WTC11 (cell line): ENCODE results near the gene DUOX1. TPM values are rescaled to one million over a fixed set of nuclear protein-coding genes. Genes with fewer than 3 reads are reported as not detected.

ENCODE experiments used
- ATAC-seq: fragments of 200-7000 bp; cut with Tn5 transposase; 2 replicates; pipeline ENCODE4 v1.10.0; 2021; ENCODE audit warnings: mild to moderate bottlenecking, moderate library complexity
- CTCF ChIA-PET: fragments of 300-600 bp; sonication (Branson Sonifier 250); formaldehyde crosslinking; loops from one replicate; lab custom pipeline; 2021; ENCODE audit warnings: antibody characterized with exemption; lab: Charles Lee
- POLR2A ChIA-PET: fragments of 350-600 bp; sonication (Branson Sonifier 250); formaldehyde crosslinking; loops from one replicate; lab custom pipeline; 2021; ENCODE audit warnings: antibody characterized with exemption; lab: Charles Lee
- DNase-seq: peaks from one replicate; pipeline ENCODE4 v3.0.0; 2021; ENCODE audit warnings: low spot score
- H3K27ac Mint-ChIP-seq: 2 replicates; pipeline ENCODE4 v1.8.0; 2021; ENCODE audit warnings: mixed read lengths
- H3K27me3 Mint-ChIP-seq: 2 replicates; pipeline ENCODE4 v1.8.0; 2021; ENCODE audit warnings: low read depth, mild to moderate bottlenecking, moderate library complexity, mixed read lengths
- H3K36me3 Mint-ChIP-seq: 2 replicates; pipeline ENCODE4 v1.8.0; 2021; ENCODE audit warnings: mixed read lengths
- H3K4me1 Mint-ChIP-seq: 2 replicates; pipeline ENCODE4 v1.8.0; 2022; ENCODE audit warnings: mixed read lengths
- H3K4me3 Mint-ChIP-seq: 2 replicates; pipeline ENCODE4 v1.8.0; 2021; ENCODE audit warnings: mild to moderate bottlenecking, moderate library complexity, mixed read lengths
- H3K9me3 Mint-ChIP-seq: 2 replicates; pipeline ENCODE4 v1.8.0; 2021; ENCODE audit warnings: mixed read lengths
- ATF1 ChIP-seq: sonication (generic); formaldehyde crosslinking; IDR thresholded peaks from 2 replicates; pipeline ENCODE4 v1.8.1; 2023; ENCODE audit warnings: mild to moderate bottlenecking, moderate library complexity, missing genetic modification reagents
- ELF4 ChIP-seq: sonication (generic); formaldehyde crosslinking; IDR thresholded peaks from 2 replicates; pipeline ENCODE4 v1.8.1; 2022; ENCODE audit warnings: low read depth, mild to moderate bottlenecking, moderate library complexity, missing genetic modification reagents
- EMX1 ChIP-seq: fragments of 250-450 bp; sonication (Bioruptor Pico); IDR thresholded peaks from 2 replicates; pipeline ENCODE4 v1.8.0; 2021; ENCODE audit warnings: mild to moderate bottlenecking
- FOXJ3 ChIP-seq: sonication (generic); formaldehyde crosslinking; IDR thresholded peaks from 2 replicates; pipeline ENCODE4 v1.9.0; 2021; ENCODE audit warnings: missing genetic modification reagents, mild to moderate bottlenecking, borderline replicate concordance
- FOXK1 ChIP-seq: sonication (generic); formaldehyde crosslinking; IDR thresholded peaks from 2 replicates; pipeline ENCODE4 v1.8.0; 2022; ENCODE audit warnings: mild to moderate bottlenecking, moderate library complexity, missing genetic modification reagents
- GABPB1 ChIP-seq: sonication (generic); formaldehyde crosslinking; IDR thresholded peaks from 2 replicates; pipeline ENCODE4 v1.8.1; 2023; ENCODE audit warnings: mild to moderate bottlenecking, missing genetic modification reagents
- HMGA2 ChIP-seq: fragments of 250-450 bp; sonication (Bioruptor Pico); IDR thresholded peaks from 2 replicates; pipeline ENCODE4 v1.4.0; 2021; ENCODE audit warnings: mild to moderate bottlenecking, moderate library complexity
- KAT7 ChIP-seq: sonication (generic); formaldehyde crosslinking; IDR thresholded peaks from 2 replicates; pipeline ENCODE4 v1.8.1; 2023; ENCODE audit warnings: missing genetic modification reagents, mild to moderate bottlenecking, borderline replicate concordance
- MXD4 ChIP-seq: fragments of 250-450 bp; sonication (Bioruptor Pico); IDR thresholded peaks from 2 replicates; pipeline ENCODE4 v1.8.0; 2021; ENCODE audit warnings: mild to moderate bottlenecking, moderate library complexity, borderline replicate concordance
- MYBL2 ChIP-seq: sonication (generic); formaldehyde crosslinking; IDR thresholded peaks from 2 replicates; pipeline ENCODE4 v1.8.1; 2023; ENCODE audit warnings: mild to moderate bottlenecking, moderate library complexity, missing genetic modification reagents
- NR3C1 ChIP-seq: sonication (generic); formaldehyde crosslinking; conservative IDR thresholded peaks from 2 replicates; pipeline ENCODE4 v1.8.1; 2023; ENCODE audit warnings: low read depth, mild to moderate bottlenecking, missing genetic modification reagents
- PRRX2 ChIP-seq: fragments of 250-450 bp; sonication (Bioruptor Pico); IDR thresholded peaks from 2 replicates; pipeline ENCODE4 v1.8.0; 2021; ENCODE audit warnings: mild to moderate bottlenecking
- RELA ChIP-seq: sonication (generic); formaldehyde crosslinking; IDR thresholded peaks from 2 replicates; pipeline ENCODE4 v1.8.1; 2022; ENCODE audit warnings: missing genetic modification reagents, mild to moderate bottlenecking, borderline replicate concordance
- RORB ChIP-seq: fragments of 250-450 bp; sonication (Bioruptor Pico); IDR thresholded peaks from 2 replicates; pipeline ENCODE4 v1.9.0; 2021; ENCODE audit warnings: mild to moderate bottlenecking
- SMAD3 ChIP-seq: sonication (generic); formaldehyde crosslinking; IDR thresholded peaks from 2 replicates; pipeline ENCODE4 v1.8.0; 2022; ENCODE audit warnings: missing genetic modification reagents, mild to moderate bottlenecking, borderline replicate concordance
- TEAD1 ChIP-seq: sonication (generic); formaldehyde crosslinking; IDR thresholded peaks from 2 replicates; pipeline ENCODE4 v1.8.0; 2022; ENCODE audit warnings: mild to moderate bottlenecking, missing genetic modification reagents
- ZNF121 ChIP-seq: sonication (generic); formaldehyde crosslinking; IDR thresholded peaks from 2 replicates; pipeline ENCODE4 v1.8.0; 2023; ENCODE audit warnings: missing genetic modification reagents
- ZNF423 ChIP-seq: fragments of 250-450 bp; sonication (Bioruptor Pico); IDR thresholded peaks from 2 replicates; pipeline ENCODE4 v2.1.2; 2022; ENCODE audit warnings: mild to moderate bottlenecking, moderate library complexity
- total RNA-seq: library from RNA; stranded (reverse); gene quantifications from 3 replicates; pipeline ENCODE4 v1.2.3, GENCODE V29; 2021
- TF ChIP-seq, protein P1 (sequence below): fragments of 200-600 bp; IDR thresholded peaks from 2 replicates; pipeline ENCODE4 v1.8.0; 2022; ENCODE audit warnings: antibody characterized with exemption
- TF ChIP-seq, protein P2 (sequence below): sonication (generic); formaldehyde crosslinking; IDR thresholded peaks from 2 replicates; pipeline ENCODE4 v1.8.0; 2022; ENCODE audit warnings: mild to moderate bottlenecking, missing genetic modification reagents
- TF ChIP-seq, protein P3 (sequence below): sonication (generic); formaldehyde crosslinking; IDR thresholded peaks from 2 replicates; pipeline ENCODE4 v1.8.1; 2023; ENCODE audit warnings: mild to moderate bottlenecking, moderate library complexity, missing genetic modification reagents
- TF ChIP-seq, protein P4 (sequence below): sonication (generic); formaldehyde crosslinking; IDR thresholded peaks from 2 replicates; pipeline ENCODE4 v1.8.0; 2022; ENCODE audit warnings: mild to moderate bottlenecking, missing genetic modification reagents
- TF ChIP-seq, protein P5 (sequence below): fragments of 250-450 bp; sonication (Bioruptor Pico); IDR thresholded peaks from 2 replicates; pipeline ENCODE4 v1.9.0; 2021; ENCODE audit warnings: mild to moderate bottlenecking
- TF ChIP-seq, protein P6 (sequence below): sonication (generic); formaldehyde crosslinking; IDR thresholded peaks from 2 replicates; pipeline ENCODE4 v1.8.1; 2023; ENCODE audit warnings: mild to moderate bottlenecking, missing genetic modification reagents, moderate library complexity

The DUOX1 gene
- total RNA-seq, 1 experiment from 2014 or later = 1.3 TPM

DNA sequence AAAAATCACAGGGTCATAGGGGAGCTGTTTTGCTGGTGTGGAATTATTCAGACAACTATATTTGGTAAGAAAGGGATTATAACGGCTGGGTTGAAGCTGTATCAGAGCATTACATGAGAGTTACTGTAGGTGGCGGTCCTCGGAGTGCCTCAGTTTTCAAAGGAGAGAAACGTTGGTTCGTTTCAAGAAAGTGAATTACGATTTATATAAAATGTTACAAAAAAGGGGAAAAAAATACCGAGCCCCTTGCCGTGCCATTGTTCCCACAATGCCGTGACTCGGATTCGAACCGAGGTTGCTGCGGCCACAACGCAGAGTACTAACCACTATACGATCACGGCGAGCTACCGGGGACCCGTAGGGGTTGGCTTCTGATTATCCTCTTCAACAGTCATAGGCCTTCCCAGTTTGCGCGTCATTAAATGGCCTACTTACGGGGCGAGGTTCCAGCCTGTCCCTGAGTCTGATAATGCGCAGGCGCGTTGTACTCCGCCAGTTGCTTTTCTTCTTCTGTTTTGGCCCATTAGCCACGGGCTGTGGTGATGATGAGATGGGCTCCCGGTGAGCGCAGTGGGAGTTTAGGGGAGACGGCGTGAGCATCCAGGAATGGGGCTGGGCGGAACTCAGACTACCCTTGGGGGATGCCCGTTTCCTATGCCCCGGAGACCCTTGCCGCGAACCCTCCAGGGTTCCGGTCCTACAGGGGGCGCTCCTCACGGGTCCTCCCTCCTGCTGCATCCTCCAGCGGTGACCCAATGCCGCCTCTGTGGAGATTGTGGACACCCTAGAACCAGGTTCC, 68.7 kb downstream of the DUOX1 start:
- ATAC-seq = peak; percentile 62
- Mint-ChIP-seq H3K36me3 (no peaks in the 10 kb centered on the region), H3K4me1 (peaks cover 7% of the 10 kb centered on the region), H3K27ac (peak overlapping the region; percentile 87), H3K27me3 (peaks cover 4% of the 10 kb centered on the region), H3K9me3 (no peaks in the 10 kb centered on the region), H3K4me3 (no peak overlapping the region)
- CTCF ChIA-PET = interaction anchor here (0.7 to 9.5 kb wide), 15 partner anchors 9 to 204 kb away, joined by 3 to 156 read pairs (median 5); partner anchors contain the start of genes GATM and SHF
- TF ChIP-seq, protein P1, sequence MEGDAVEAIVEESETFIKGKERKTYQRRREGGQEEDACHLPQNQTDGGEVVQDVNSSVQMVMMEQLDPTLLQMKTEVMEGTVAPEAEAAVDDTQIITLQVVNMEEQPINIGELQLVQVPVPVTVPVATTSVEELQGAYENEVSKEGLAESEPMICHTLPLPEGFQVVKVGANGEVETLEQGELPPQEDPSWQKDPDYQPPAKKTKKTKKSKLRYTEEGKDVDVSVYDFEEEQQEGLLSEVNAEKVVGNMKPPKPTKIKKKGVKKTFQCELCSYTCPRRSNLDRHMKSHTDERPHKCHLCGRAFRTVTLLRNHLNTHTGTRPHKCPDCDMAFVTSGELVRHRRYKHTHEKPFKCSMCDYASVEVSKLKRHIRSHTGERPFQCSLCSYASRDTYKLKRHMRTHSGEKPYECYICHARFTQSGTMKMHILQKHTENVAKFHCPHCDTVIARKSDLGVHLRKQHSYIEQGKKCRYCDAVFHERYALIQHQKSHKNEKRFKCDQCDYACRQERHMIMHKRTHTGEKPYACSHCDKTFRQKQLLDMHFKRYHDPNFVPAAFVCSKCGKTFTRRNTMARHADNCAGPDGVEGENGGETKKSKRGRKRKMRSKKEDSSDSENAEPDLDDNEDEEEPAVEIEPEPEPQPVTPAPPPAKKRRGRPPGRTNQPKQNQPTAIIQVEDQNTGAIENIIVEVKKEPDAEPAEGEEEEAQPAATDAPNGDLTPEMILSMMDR = peak; percentile 46
- TF ChIP-seq, protein P2, sequence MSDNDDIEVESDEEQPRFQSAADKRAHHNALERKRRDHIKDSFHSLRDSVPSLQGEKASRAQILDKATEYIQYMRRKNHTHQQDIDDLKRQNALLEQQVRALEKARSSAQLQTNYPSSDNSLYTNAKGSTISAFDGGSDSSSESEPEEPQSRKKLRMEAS (CRISPR knock-in tag) = peak; percentile 30; the same call in 1 of the 2 replicates
- TF ChIP-seq FOXJ3 = no peak
- peak; percentile 42; the same call in 1 of the 2 replicates for TF ChIP-seq TEAD1 (CRISPR knock-in tag)
- TF ChIP-seq GABPB1 (CRISPR knock-in tag) = peak; percentile 49; the same call in 1 of the 2 replicates
- TF ChIP-seq, protein P3, sequence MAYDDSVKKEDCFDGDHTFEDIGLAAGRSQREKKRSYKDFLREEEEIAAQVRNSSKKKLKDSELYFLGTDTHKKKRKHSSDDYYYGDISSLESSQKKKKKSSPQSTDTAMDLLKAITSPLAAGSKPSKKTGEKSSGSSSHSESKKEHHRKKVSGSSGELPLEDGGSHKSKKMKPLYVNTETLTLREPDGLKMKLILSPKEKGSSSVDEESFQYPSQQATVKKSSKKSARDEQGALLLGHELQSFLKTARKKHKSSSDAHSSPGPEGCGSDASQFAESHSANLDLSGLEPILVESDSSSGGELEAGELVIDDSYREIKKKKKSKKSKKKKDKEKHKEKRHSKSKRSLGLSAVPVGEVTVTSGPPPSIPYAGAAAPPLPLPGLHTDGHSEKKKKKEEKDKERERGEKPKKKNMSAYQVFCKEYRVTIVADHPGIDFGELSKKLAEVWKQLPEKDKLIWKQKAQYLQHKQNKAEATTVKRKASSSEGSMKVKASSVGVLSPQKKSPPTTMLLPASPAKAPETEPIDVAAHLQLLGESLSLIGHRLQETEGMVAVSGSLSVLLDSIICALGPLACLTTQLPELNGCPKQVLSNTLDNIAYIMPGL (CRISPR knock-in tag) = peak; percentile 70
- peak; percentile 4; the same call in 1 of the 2 replicates for TF ChIP-seq HMGA2
- TF ChIP-seq FOXK1 = 0 out of 2 replicates have a peak, but pooled peaks have one; percentile 15
- no peak for TF ChIP-seq EMX1 (CRISPR knock-in tag)
- 0 out of 2 replicates have a peak, but pooled peaks have one; percentile 41 for TF ChIP-seq SMAD3 (CRISPR knock-in tag)
- TF ChIP-seq, protein P4, sequence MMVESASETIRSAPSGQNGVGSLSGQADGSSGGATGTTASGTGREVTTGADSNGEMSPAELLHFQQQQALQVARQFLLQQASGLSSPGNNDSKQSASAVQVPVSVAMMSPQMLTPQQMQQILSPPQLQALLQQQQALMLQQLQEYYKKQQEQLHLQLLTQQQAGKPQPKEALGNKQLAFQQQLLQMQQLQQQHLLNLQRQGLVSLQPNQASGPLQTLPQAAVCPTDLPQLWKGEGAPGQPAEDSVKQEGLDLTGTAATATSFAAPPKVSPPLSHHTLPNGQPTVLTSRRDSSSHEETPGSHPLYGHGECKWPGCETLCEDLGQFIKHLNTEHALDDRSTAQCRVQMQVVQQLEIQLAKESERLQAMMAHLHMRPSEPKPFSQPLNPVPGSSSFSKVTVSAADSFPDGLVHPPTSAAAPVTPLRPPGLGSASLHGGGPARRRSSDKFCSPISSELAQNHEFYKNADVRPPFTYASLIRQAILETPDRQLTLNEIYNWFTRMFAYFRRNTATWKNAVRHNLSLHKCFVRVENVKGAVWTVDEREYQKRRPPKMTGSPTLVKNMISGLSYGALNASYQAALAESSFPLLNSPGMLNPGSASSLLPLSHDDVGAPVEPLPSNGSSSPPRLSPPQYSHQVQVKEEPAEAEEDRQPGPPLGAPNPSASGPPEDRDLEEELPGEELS (CRISPR knock-in tag) = 0 out of 2 replicates have a peak, but pooled peaks have one; percentile 13
- TF ChIP-seq ZNF423 (CRISPR knock-in tag) = peak; percentile 28; the same call in 1 of the 2 replicates
- no peak for TF ChIP-seq PRRX2 (CRISPR knock-in tag)
- POLR2A ChIA-PET = interaction anchor here (0.7 to 2.3 kb wide), 3 partner anchors 11 to 40 kb away, joined by 4 to 6 read pairs (median 5); partner anchors contain the start of gene SHF
- peak; percentile 90 for DNase-seq

DNA sequence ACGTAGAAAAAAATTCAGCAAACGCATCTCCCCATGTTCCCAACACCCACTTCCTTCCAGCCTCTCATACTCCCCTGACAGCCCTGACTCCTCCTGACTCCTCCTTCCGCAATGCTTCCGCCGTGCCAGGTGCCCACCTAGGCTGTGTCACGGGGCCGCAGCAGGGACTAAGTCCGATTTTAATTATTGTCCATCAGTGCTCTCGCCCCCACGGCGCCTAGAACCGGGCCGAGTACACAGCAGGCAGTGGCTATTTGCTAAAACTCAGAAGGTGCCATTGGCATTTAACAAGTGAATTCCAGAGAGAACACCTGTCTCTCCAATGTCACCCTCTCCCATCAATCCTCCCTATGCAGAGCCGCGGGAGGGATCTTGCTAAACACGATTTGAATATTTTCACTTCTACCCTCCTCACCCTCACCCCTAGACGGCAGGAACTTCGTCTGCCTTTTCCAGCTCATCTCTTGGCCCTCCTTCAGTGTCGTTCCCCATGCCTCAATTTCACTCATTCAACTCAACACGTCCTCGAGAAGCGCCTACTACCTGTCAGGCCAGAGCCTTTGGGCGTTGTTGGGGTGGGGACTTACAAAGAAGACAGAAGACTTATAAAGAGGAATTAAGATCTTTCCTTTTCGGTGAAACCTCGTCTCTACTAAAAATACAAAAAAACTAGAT, 69.5 kb downstream of the DUOX1 start:
- Mint-ChIP-seq H3K4me1 (peaks cover 7% of the 10 kb centered on the region), H3K4me3 (no peak overlapping the region), H3K36me3 (no peaks in the 10 kb centered on the region), H3K9me3 (no peaks in the 10 kb centered on the region), H3K27me3 (peaks cover 7% of the 10 kb centered on the region), H3K27ac (peak overlapping the region; percentile 1; the same call in 1 of the 2 replicates)
- CTCF ChIA-PET = interaction anchor here (0.9 to 9.5 kb wide), 8 partner anchors 11 to 203 kb away, joined by 3 to 156 read pairs (median 4); partner anchors contain the start of gene SHF
- peak; percentile 29 for DNase-seq
- POLR2A ChIA-PET = interaction anchor here (2.3 kb wide), 1 partner anchor 11 kb away, joined by 6 read pairs; the partner anchor contains the start of gene SHF
- peak; percentile 4 for ATAC-seq
- TF ChIP-seq RORB (CRISPR knock-in tag) (no peak), RELA (CRISPR knock-in tag) (no peak), ELF4 (CRISPR knock-in tag) (no peak), MXD4 (CRISPR knock-in tag) (no peak), NR3C1 (CRISPR knock-in tag) (no peak), HMGA2 (no peak), KAT7 (CRISPR knock-in tag) (no peak), GABPB1 (CRISPR knock-in tag) (no peak), ZNF121 (CRISPR knock-in tag) (no peak), MYBL2 (CRISPR knock-in tag) (no peak), ATF1 (CRISPR knock-in tag) (no peak)
- TF ChIP-seq, protein P5, sequence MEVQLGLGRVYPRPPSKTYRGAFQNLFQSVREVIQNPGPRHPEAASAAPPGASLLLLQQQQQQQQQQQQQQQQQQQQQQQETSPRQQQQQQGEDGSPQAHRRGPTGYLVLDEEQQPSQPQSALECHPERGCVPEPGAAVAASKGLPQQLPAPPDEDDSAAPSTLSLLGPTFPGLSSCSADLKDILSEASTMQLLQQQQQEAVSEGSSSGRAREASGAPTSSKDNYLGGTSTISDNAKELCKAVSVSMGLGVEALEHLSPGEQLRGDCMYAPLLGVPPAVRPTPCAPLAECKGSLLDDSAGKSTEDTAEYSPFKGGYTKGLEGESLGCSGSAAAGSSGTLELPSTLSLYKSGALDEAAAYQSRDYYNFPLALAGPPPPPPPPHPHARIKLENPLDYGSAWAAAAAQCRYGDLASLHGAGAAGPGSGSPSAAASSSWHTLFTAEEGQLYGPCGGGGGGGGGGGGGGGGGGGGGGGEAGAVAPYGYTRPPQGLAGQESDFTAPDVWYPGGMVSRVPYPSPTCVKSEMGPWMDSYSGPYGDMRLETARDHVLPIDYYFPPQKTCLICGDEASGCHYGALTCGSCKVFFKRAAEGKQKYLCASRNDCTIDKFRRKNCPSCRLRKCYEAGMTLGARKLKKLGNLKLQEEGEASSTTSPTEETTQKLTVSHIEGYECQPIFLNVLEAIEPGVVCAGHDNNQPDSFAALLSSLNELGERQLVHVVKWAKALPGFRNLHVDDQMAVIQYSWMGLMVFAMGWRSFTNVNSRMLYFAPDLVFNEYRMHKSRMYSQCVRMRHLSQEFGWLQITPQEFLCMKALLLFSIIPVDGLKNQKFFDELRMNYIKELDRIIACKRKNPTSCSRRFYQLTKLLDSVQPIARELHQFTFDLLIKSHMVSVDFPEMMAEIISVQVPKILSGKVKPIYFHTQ = no peak
- TF ChIP-seq, protein P6, sequence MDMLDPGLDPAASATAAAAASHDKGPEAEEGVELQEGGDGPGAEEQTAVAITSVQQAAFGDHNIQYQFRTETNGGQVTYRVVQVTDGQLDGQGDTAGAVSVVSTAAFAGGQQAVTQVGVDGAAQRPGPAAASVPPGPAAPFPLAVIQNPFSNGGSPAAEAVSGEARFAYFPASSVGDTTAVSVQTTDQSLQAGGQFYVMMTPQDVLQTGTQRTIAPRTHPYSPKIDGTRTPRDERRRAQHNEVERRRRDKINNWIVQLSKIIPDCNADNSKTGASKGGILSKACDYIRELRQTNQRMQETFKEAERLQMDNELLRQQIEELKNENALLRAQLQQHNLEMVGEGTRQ (CRISPR knock-in tag) = no peak
